ENCODE measurements around the gene RERE.

The RERE gene

DNA sequence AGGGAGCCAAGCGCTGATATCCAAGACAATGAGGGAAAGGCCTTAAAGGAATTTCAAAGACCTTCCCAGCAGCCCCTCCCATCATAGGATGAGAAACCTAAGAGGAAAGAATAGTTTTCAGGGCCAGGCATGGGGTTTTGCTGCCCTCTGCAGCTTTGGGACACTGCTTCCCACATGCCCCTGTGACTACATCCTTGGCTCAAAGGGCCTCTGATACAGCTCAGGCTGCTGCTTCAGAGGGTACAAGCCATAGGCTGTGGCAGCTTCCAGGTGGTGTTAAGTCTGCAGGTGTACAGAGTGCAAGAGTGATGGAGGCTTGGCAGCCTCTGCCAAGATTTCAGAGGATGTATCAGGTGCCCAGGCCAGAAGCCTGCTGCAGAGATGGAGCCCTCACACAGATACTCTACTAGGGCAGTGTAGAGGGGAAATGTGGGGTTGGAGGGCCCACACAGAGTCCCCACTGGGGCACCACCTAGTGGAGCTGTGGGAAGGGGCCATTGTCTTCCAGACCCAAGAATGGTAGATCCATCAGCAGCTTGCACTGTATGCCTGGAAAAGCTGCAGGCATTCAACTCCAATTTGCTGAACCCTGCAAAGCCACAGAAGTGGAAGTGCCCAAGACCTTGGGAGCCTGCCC is 373.8 kb downstream of the RERE start:
- Histone ChIP-seq H3K27ac (ENCODE audit: extremely low read depth, low read depth, low read length) (no peak overlapping the region), H3K4me3 (ENCODE audit: low read depth, low read length) (no peak overlapping the region), H3K4me1 (ENCODE audit: control insufficient read depth, insufficient read depth, low read length) (no peaks in the 10 kb centered on the region), H3K36me3 (ENCODE audit: control insufficient read depth in 2 of 2, insufficient read depth in 1 of 2, low read length in 2 of 2) (peaks cover 0 to 9% of the 10 kb centered on the region in 2 experiments; a peak in 1 of 3 replicates), H3K9me3 (ENCODE audit: control insufficient read depth, insufficient read depth, low read depth, low read length) (no peaks in the 10 kb centered on the region)
- POLR2A ChIA-PET = interaction anchor here (0.8 kb wide), 1 partner anchor 14 kb away, joined by 3 read pairs; no protein-coding TSS in a partner anchor
- CTCF ChIA-PET = interaction anchor here (0.6 to 0.7 kb wide), 2 partner anchors 35 to 412 kb away, joined by 3 read pairs; no protein-coding TSS in a partner anchor
- TF ChIP-seq GFI1B (tag by site-specific recombination; IDR thresholded peaks at IDR 0.05) = no peak
- TF ChIP-seq, protein P1, sequence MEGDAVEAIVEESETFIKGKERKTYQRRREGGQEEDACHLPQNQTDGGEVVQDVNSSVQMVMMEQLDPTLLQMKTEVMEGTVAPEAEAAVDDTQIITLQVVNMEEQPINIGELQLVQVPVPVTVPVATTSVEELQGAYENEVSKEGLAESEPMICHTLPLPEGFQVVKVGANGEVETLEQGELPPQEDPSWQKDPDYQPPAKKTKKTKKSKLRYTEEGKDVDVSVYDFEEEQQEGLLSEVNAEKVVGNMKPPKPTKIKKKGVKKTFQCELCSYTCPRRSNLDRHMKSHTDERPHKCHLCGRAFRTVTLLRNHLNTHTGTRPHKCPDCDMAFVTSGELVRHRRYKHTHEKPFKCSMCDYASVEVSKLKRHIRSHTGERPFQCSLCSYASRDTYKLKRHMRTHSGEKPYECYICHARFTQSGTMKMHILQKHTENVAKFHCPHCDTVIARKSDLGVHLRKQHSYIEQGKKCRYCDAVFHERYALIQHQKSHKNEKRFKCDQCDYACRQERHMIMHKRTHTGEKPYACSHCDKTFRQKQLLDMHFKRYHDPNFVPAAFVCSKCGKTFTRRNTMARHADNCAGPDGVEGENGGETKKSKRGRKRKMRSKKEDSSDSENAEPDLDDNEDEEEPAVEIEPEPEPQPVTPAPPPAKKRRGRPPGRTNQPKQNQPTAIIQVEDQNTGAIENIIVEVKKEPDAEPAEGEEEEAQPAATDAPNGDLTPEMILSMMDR (tag by site-specific recombination; IDR thresholded peaks at IDR 0.05) = peak; percentile 55; the same call in 1 of the 2 replicates
- TF ChIP-seq, protein P2, sequence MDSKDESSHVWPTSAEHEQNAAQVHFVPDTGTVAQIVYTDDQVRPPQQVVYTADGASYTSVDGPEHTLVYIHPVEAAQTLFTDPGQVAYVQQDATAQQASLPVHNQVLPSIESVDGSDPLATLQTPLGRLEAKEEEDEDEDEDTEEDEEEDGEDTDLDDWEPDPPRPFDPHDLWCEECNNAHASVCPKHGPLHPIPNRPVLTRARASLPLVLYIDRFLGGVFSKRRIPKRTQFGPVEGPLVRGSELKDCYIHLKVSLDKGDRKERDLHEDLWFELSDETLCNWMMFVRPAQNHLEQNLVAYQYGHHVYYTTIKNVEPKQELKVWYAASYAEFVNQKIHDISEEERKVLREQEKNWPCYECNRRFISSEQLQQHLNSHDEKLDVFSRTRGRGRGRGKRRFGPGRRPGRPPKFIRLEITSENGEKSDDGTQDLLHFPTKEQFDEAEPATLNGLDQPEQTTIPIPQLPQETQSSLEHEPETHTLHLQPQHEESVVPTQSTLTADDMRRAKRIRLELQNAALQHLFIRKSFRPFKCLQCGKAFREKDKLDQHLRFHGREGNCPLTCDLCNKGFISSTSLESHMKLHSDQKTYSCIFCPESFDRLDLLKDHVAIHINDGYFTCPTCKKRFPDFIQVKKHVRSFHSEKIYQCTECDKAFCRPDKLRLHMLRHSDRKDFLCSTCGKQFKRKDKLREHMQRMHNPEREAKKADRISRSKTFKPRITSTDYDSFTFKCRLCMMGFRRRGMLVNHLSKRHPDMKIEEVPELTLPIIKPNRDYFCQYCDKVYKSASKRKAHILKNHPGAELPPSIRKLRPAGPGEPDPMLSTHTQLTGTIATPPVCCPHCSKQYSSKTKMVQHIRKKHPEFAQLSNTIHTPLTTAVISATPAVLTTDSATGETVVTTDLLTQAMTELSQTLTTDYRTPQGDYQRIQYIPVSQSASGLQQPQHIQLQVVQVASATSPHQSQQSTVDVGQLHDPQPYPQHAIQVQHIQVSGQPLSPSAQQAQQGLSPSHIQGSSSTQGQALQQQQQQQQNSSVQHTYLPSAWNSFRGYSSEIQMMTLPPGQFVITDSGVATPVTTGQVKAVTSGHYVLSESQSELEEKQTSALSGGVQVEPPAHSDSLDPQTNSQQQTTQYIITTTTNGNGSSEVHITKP (tag by site-specific recombination; IDR thresholded peaks at IDR 0.05) = peak; percentile 46

DNA sequence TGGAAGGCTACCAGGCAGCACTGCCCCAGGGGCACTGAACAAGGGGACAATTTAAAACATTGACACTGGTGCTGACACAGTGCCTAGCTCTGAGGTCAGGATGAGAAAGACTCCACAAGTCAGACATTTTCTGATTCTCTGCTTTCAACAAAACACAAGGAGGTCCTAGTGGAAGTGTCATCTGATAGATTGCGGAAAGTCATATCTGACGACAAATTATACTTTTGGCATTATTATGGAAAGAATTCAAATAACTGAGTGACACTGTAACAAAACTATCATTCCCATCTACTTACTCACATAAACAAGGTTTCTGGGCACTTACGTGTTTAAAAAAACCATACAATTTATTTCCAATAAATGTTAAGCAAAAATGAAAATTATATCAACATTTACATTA is 376.0 kb downstream of the RERE start:
- POLR2A ChIA-PET = no interaction called here
- Histone ChIP-seq H3K4me1 (ENCODE audit: control insufficient read depth, insufficient read depth, low read length) (peaks cover 7% of the 10 kb centered on the region; the same call in 1 of the 2 replicates), H3K4me3 (ENCODE audit: low read depth, low read length) (no peak overlapping the region), H3K9me3 (ENCODE audit: control insufficient read depth, insufficient read depth, low read depth, low read length) (no peaks in the 10 kb centered on the region), H3K27ac (ENCODE audit: extremely low read depth, low read depth, low read length) (no peak overlapping the region), H3K36me3 (ENCODE audit: control insufficient read depth in 2 of 2, insufficient read depth in 1 of 2, low read length in 2 of 2) (no peaks in the 10 kb centered on the region)
- CTCF ChIA-PET = interaction anchor here (0.6 to 0.7 kb wide), 2 partner anchors 39 to 276 kb away, joined by 3 to 5 read pairs; no protein-coding TSS in a partner anchor
- TF ChIP-seq, protein P3, sequence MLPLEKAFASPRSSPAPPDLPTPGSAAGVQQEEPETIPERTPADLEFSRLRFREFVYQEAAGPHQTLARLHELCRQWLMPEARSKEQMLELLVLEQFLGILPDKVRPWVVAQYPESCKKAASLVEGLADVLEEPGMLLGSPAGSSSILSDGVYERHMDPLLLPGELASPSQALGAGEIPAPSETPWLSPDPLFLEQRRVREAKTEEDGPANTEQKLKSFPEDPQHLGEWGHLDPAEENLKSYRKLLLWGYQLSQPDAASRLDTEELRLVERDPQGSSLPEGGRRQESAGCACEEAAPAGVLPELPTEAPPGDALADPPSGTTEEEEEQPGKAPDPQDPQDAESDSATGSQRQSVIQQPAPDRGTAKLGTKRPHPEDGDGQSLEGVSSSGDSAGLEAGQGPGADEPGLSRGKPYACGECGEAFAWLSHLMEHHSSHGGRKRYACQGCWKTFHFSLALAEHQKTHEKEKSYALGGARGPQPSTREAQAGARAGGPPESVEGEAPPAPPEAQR (tag by site-specific recombination; IDR thresholded peaks at IDR 0.05) = no peak
- TF ChIP-seq OVOL3 (tag by site-specific recombination; IDR thresholded peaks at IDR 0.05) (no peak), ZNF133 (tag by site-specific recombination; IDR thresholded peaks at IDR 0.05) (no peak), ZFP69B (tag by site-specific recombination; IDR thresholded peaks at IDR 0.05) (no peak), HOXA7 (CRISPR knock-in tag; IDR thresholded peaks at IDR 0.05; ENCODE audit: borderline replicate concordance) (no peak), ZIC2 (tag by site-specific recombination; IDR thresholded peaks at IDR 0.05) (no peak), ZNF211 (tag by site-specific recombination; IDR thresholded peaks at IDR 0.05; ENCODE audit: low read depth) (no peak), ZNF48 (tag by site-specific recombination; IDR thresholded peaks at IDR 0.05) (no peak), ZNF585B (tag by site-specific recombination; IDR thresholded peaks at IDR 0.05) (no peak), ZNF426 (tag by site-specific recombination; IDR thresholded peaks at IDR 0.05) (no peak)
- TF ChIP-seq, protein P4, sequence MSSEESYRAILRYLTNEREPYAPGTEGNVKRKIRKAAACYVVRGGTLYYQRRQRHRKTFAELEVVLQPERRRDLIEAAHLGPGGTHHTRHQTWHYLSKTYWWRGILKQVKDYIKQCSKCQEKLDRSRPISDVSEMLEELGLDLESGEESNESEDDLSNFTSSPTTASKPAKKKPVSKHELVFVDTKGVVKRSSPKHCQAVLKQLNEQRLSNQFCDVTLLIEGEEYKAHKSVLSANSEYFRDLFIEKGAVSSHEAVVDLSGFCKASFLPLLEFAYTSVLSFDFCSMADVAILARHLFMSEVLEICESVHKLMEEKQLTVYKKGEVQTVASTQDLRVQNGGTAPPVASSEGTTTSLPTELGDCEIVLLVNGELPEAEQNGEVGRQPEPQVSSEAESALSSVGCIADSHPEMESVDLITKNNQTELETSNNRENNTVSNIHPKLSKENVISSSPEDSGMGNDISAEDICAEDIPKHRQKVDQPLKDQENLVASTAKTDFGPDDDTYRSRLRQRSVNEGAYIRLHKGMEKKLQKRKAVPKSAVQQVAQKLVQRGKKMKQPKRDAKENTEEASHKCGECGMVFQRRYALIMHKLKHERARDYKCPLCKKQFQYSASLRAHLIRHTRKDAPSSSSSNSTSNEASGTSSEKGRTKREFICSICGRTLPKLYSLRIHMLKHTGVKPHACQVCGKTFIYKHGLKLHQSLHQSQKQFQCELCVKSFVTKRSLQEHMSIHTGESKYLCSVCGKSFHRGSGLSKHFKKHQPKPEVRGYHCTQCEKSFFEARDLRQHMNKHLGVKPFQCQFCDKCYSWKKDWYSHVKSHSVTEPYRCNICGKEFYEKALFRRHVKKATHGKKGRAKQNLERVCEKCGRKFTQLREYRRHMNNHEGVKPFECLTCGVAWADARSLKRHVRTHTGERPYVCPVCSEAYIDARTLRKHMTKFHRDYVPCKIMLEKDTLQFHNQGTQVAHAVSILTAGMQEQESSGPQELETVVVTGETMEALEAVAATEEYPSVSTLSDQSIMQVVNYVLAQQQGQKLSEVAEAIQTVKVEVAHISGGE (tag by site-specific recombination; conservative IDR thresholded peaks at IDR 0.05; ENCODE audit: low read depth) = no peak
- TF ChIP-seq, protein P2 (tag by site-specific recombination; IDR thresholded peaks at IDR 0.05) = no peak
- TF ChIP-seq, protein P5, sequence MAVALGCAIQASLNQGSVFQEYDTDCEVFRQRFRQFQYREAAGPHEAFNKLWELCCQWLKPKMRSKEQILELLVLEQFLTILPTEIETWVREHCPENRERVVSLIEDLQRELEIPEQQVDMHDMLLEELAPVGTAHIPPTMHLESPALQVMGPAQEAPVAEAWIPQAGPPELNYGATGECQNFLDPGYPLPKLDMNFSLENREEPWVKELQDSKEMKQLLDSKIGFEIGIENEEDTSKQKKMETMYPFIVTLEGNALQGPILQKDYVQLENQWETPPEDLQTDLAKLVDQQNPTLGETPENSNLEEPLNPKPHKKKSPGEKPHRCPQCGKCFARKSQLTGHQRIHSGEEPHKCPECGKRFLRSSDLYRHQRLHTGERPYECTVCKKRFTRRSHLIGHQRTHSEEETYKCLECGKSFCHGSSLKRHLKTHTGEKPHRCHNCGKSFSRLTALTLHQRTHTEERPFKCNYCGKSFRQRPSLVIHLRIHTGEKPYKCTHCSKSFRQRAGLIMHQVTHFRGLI (tag by site-specific recombination; IDR thresholded peaks at IDR 0.05) = no peak

Data from HEK293 (cell line).